ENCODE data around the gene ZNF500.
"Not testable (repeated sequence)": the region's sequence is repeated elsewhere in the genome, so short reads cannot be mapped to it uniquely, and the experiment has no call there.

ZNF500 gene

GRCh38 chr16:4785758-4786433 is 18.9 kb upstream of the ZNF500 start:
- no peaks in the 10 kb centered on the region for H3F3A ChIP-seq (ENCODE audit: insufficient read depth, low read length)
- H2AFZ ChIP-seq (ENCODE audit: low read length) = no peak overlapping the region
- no peak for DNase-seq
- H3K9me3 ChIP-seq (replicated peaks; ENCODE audit: insufficient read depth, low read length) = no peaks in the 10 kb centered on the region
- H3K27me3 ChIP-seq (replicated peaks; ENCODE audit: insufficient read depth, low read length) = no peaks in the 10 kb centered on the region
- no peak overlapping the region for H3K9ac ChIP-seq (ENCODE audit: low read length)
- H3K4me2 ChIP-seq (ENCODE audit: low read depth, low read length) = no peak overlapping the region
- no peaks in the 10 kb centered on the region for H3K4me1 ChIP-seq (ENCODE audit: low read length)
- H3K36me3 ChIP-seq (replicated peaks; ENCODE audit: insufficient read depth, low read length) = no peaks in the 10 kb centered on the region
- H3K9me2 ChIP-seq (replicated peaks; ENCODE audit: insufficient read depth, low read length) = no peaks in the 10 kb centered on the region
- no peak for TF ChIP-seq CTCF (IDR thresholded peaks at IDR 0.05; ENCODE audit: low read length)
- no peak overlapping the region for H3K4me3 ChIP-seq (ENCODE audit: low read length)
- no peaks in the 10 kb centered on the region for H4K20me1 ChIP-seq (ENCODE audit: insufficient read depth, low read length)
- H3K27ac ChIP-seq (ENCODE audit: low read length) = no peak overlapping the region
- H3K79me2 ChIP-seq (ENCODE audit: low read length) = no peaks in the 10 kb centered on the region

- H2AFZ ChIP-seq (ENCODE audit: low read length); H3K4me2 ChIP-seq (ENCODE audit: low read depth, low read length): not testable (repeated sequence)
These were observed 17.6 kb upstream of the ZNF500 start for GRCh38 chr16:4784444-4784987.

GRCh38 chr16:4783951-4784336 is 17.0 kb upstream of the ZNF500 start:
- Histone ChIP-seq H2AFZ (ENCODE audit: low read length) (no peak overlapping the region), H3K4me2 (ENCODE audit: low read depth, low read length) (no peak overlapping the region), H3K27me3 (replicated peaks; ENCODE audit: insufficient read depth, low read length) (no peaks in the 10 kb centered on the region), H3K9ac (ENCODE audit: low read length) (no peak overlapping the region), H3K36me3 (replicated peaks; ENCODE audit: insufficient read depth, low read length) (no peaks in the 10 kb centered on the region), H3K9me2 (replicated peaks; ENCODE audit: insufficient read depth, low read length) (no peaks in the 10 kb centered on the region), H3K27ac (ENCODE audit: low read length) (no peak overlapping the region), H3K4me3 (ENCODE audit: low read length) (no peak overlapping the region), H3K79me2 (ENCODE audit: low read length) (no peaks in the 10 kb centered on the region), H3K9me3 (replicated peaks; ENCODE audit: insufficient read depth, low read length) (no peaks in the 10 kb centered on the region), H4K20me1 (ENCODE audit: insufficient read depth, low read length) (no peaks in the 10 kb centered on the region), H3F3A (ENCODE audit: insufficient read depth, low read length) (no peaks in the 10 kb centered on the region), H3K4me1 (ENCODE audit: low read length) (no peaks in the 10 kb centered on the region)
- TF ChIP-seq EZH2phosphoT487 (IDR thresholded peaks at IDR 0.05; ENCODE audit: low read length) (no peak), EZH2 (optimal IDR thresholded peaks at IDR 0.05; ENCODE audit: low read depth, low read length) (no peak), CTCF (IDR thresholded peaks at IDR 0.05; ENCODE audit: low read length) (no peak)
- no peak for DNase-seq

More at GRCh38 chr16:4784444-4784987, 17.6 kb upstream of the ZNF500 start:
- H3K36me3 ChIP-seq (replicated peaks; ENCODE audit: insufficient read depth, low read length); DNase-seq; H3K9me2 ChIP-seq (replicated peaks; ENCODE audit: insufficient read depth, low read length); H3K4me1 ChIP-seq (ENCODE audit: low read length); H3K27me3 ChIP-seq (replicated peaks; ENCODE audit: insufficient read depth, low read length); H3K9me3 ChIP-seq (replicated peaks; ENCODE audit: insufficient read depth, low read length); H3K4me3 ChIP-seq (ENCODE audit: low read length); H3K27ac ChIP-seq (ENCODE audit: low read length); H3F3A ChIP-seq (ENCODE audit: insufficient read depth, low read length); H4K20me1 ChIP-seq (ENCODE audit: insufficient read depth, low read length); H3K79me2 ChIP-seq (ENCODE audit: low read length); H3K9ac ChIP-seq (ENCODE audit: low read length): not testable (repeated sequence)

GRCh38 chr16:4783251-4783950 is 16.4 kb upstream of the ZNF500 start:
- TF ChIP-seq CTCF (IDR thresholded peaks at IDR 0.05; ENCODE audit: low read length) (no peak), EZH2 (optimal IDR thresholded peaks at IDR 0.05; ENCODE audit: low read depth, low read length) (no peak)
- DNase-seq = no peak
- no peaks in the 10 kb centered on the region for H3K36me3 ChIP-seq (replicated peaks; ENCODE audit: insufficient read depth, low read length)
- no peaks in the 10 kb centered on the region for H3K79me2 ChIP-seq (ENCODE audit: low read length)
- H3K4me1 ChIP-seq (ENCODE audit: low read length) = no peaks in the 10 kb centered on the region
- no peaks in the 10 kb centered on the region for H3K9me2 ChIP-seq (replicated peaks; ENCODE audit: insufficient read depth, low read length)
- H3K27ac ChIP-seq (ENCODE audit: low read length) = no peak overlapping the region
- no peaks in the 10 kb centered on the region for H3K9me3 ChIP-seq (replicated peaks; ENCODE audit: insufficient read depth, low read length)
- no peaks in the 10 kb centered on the region for H4K20me1 ChIP-seq (ENCODE audit: insufficient read depth, low read length)
- H3K9ac ChIP-seq (ENCODE audit: low read length) = no peak overlapping the region
- H3F3A ChIP-seq (ENCODE audit: insufficient read depth, low read length) = no peaks in the 10 kb centered on the region
- H3K4me3 ChIP-seq (ENCODE audit: low read length) = no peak overlapping the region
- no peak overlapping the region for H3K4me2 ChIP-seq (ENCODE audit: low read depth, low read length)
- H2AFZ ChIP-seq (ENCODE audit: low read length) = no peak overlapping the region
- no peaks in the 10 kb centered on the region for H3K27me3 ChIP-seq (replicated peaks; ENCODE audit: insufficient read depth, low read length)

Data from MM.1S (cell line).